Astrocyte of the spinal cord (primary cell): ENCODE results near the gene MED15.
"Not testable (repeated sequence)": the region's sequence is repeated elsewhere in the genome, so short reads cannot be mapped to it uniquely, and the experiment has no call there.

ENCODE experiments used
- DNase-seq: peaks from one replicate; pipeline ENCODE4 v3.0.0; 2011; ENCODE audit warnings: low read depth, low spot score
- H3K4me3 ChIP-seq: 2 replicates; pipeline ENCODE4 v1.5.1; 2011; ENCODE audit warnings: low read depth, mild to moderate bottlenecking, low read length, moderate library complexity
- in situ Hi-C: cut with HindIII; loops from 2 replicates; pipeline ENCODE4 v1.10.0; 2017; ENCODE audit warnings: low sequenced_read_pairs
- TF ChIP-seq, protein P1 (sequence below): IDR thresholded peaks from 2 replicates; pipeline ENCODE4 v1.5.1; 2012; ENCODE audit warnings: low read depth, mild to moderate bottlenecking, low read length, inconsistent platforms

MED15 gene

DNA sequence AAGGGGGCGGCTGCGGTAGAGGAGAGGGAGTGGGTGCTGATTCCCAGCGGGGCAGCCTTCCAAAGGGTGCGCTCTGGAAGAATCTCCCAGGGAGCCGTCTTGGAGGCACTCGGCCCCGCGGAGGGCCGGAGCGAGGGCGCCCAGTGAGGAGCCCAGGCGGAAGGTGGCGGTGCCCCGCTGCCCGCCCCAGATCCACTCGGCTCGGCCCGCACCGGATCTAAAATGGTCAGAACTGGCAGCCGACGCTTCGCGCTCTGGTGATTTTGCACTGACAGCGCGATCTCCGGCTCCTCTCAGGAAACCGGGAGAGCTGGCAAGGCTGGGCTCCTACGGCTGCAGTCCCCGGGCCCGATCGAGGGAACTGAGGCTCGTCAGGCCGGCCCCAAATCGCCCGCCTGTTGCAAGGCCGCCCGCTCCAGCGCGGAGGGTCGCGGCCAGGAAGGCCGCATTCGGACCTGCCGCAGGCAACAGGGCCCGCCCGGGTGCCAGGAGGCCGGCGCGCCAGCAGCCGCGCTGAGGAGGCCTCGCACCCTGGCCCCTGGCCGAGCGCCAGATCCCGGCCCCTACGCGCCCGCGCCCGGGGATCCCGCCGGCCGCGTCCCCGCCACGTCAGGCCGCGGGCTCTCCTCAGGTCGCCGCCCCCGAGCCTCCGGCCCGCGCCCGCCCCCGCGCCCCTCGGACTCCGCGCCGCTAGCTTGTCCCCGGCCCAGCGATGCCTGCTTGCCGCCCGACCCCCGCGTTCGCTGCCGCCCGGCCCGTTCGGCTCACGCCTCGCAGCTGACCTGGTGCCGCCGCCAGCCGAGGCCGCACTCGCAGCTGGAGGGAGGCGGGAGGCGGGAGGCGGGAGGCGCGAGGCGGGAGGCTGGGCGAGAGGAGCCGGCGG is 12.2 kb upstream of the MED15 start, which contains the start of gene KLHL22:
KLHL22 (minus strand) TSS at position 818 of the 883 bp plus-strand sequence. CDS start 6,584 bp downstream, outside the sequence.
- in situ Hi-C loops = no loop called here
- peak within 1 kb of the TSS; percentile 66 for H3K4me3 ChIP-seq
- TF ChIP-seq, protein P1, sequence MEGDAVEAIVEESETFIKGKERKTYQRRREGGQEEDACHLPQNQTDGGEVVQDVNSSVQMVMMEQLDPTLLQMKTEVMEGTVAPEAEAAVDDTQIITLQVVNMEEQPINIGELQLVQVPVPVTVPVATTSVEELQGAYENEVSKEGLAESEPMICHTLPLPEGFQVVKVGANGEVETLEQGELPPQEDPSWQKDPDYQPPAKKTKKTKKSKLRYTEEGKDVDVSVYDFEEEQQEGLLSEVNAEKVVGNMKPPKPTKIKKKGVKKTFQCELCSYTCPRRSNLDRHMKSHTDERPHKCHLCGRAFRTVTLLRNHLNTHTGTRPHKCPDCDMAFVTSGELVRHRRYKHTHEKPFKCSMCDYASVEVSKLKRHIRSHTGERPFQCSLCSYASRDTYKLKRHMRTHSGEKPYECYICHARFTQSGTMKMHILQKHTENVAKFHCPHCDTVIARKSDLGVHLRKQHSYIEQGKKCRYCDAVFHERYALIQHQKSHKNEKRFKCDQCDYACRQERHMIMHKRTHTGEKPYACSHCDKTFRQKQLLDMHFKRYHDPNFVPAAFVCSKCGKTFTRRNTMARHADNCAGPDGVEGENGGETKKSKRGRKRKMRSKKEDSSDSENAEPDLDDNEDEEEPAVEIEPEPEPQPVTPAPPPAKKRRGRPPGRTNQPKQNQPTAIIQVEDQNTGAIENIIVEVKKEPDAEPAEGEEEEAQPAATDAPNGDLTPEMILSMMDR = no peak
- DNase-seq = peak; percentile 53

DNA sequence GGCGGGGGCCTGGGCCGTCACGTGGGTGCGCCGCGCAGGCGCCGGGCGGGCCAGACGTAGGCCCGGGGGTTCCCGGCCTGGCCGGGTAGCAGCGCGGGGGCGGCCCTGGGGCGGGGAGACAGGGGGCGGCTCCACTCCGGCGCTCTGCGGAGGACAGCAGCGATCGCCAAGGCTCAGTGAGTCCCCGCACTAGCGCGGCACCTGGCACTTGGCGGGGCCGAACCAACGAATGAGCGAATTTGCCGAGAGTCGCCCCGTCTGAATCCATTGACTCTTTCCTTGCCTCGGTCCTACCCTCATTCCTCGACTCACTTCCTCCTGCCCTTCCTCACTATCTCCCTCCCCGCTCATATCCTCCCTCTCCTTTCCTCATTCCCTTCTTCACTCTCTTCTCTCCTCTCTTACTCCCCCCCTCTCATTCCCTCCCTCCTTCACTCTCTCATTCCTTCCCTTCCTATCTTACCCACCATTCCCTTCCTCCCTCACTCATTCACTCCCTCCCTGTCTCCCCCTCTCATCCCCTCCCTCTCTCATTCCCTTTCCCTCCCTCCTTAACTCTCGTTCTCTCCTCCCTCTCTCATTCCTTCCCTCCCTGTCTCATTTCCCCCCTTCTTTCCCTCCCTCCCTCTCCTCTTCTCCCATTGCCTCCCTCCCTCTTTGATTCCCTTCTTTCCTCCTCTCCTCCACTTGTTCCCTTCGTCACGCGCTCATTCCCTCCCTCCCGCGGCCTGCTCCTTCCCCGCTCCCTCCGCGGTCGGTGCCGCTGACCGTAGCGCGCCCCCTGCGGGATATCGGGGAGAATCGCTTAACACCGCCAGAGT is 11.3 kb upstream of the MED15 start:
- TF ChIP-seq, protein P1 = peak; percentile 93
- in situ Hi-C loops = no loop called here
- peak overlapping the region; percentile 66 for H3K4me3 ChIP-seq
- DNase-seq = peak; percentile 87

DNA sequence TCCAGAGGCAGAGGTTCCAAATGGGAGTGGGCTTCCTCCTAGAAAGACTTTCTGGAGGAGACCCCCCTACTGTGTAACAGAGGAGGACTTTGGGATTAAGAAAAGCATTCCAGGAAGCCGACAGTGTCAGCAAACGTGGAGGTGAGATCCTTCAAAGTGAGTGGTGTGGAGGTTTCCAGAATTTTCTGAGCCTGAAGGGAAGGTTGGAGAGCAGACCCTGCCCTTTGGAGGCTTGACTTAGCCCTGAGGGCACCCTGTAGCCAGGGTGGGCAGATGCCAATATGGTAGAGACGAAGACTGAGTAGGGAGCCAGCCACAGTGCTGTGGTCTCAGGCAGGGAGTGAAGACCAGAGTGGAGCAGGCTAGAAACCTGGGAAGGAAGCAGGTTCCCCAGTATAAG is 10.0 kb upstream of the MED15 start:
- no peak overlapping the region for H3K4me3 ChIP-seq
- TF ChIP-seq, protein P1 = no peak
- in situ Hi-C loops = no loop called here
- no peak for DNase-seq

DNA sequence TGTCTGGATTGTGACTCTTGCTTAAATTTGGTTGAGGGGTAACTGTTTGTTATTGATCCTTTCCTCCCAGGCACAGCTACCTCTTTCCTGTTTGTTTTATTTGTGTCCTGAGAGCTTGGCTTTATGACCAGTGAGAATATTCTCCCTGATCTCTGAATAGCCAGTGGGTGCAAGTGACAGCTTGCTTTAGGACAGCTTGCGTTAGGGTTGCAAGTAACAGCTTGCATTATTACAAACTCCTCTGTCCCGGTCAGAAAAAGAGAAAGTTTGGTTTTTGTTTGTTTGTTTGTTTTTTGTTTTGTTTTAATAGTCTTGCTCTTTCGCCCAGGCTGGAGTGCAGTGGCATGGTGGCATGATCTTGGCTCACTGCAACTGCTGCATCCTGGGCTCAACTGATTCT is 8.5 kb upstream of the MED15 start:
- no peak overlapping the region for H3K4me3 ChIP-seq
- in situ Hi-C loops = no loop called here
- no peak for DNase-seq
- TF ChIP-seq, protein P1 = no peak

DNA sequence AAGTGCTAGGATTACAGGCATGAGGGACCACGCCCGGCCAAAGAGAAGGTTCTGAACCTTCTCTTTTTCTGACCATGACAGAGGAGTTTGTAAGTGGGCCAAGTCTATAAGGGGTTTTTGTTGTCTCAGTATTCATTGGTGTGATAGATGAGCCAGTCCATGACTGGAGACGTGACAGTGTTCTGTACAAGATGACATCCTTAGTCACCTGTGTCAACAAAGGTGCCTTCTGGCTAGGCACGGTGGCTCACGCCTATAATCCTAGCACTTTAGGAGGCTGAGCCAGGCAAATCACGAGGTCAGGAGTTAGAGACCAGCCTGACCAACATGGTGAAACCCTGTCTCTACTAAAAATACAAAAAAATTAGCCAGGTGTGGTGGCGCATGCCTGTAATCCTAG is 7.6 kb upstream of the MED15 start:
- H3K4me3 ChIP-seq = no peak overlapping the region
- TF ChIP-seq, protein P1 = no peak
- in situ Hi-C loops = no loop called here

DNA sequence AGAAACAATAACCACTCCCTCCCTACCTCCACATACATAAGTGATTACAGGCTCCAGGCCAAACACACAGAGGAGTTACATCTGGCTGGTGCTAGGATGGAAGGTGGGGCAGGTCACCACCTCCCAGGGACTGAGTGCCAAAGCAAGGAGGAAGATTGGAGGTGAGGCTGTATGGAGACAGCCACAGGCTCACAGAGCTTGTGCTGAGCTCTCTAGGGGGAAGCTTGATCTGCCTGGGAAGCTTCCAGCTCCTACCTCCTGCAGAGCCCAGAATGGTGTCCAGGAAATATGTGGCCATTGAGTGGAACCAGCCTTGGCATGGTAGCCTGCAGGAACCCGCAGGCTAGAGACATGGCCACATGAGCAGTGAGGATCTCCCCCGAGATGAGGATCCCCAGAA is 3.6 kb upstream of the MED15 start:
- H3K4me3 ChIP-seq = no peak overlapping the region
- DNase-seq = peak; percentile 29
- TF ChIP-seq, protein P1 = no peak
- in situ Hi-C loops = no loop called here

More for the DNA sequence above, 7.6 kb upstream of the MED15 start:
- DNase-seq = no peak

DNA sequence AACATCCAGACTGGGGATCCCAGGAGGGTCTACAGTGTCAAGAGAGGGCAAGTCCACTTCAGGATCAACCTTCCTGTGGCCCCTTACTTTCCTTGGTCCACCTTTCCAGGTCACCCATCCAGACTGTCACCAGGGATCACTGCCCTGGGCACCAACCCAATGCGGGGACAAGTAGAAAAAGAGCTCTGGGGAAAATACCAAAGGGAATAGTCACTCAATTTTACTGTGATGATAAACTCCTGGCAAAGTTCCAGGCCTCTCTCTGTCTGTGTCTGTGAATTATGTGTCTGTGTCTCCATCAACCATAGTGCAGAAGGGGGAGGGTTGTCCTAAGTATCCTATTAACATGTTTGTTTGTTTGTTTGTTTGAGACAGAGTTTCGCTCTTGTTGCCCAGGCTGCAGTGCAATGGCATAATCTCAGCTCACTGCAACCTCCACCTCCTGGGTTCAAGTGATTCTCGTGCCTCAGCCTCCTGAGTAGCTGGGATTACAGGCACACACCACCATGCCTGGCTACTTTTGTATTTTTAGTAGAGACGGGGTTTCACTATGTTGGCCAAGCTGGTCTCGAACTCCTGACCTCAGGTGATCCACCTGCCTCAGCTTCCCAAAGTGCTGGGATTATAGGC is 3.0 kb upstream of the MED15 start:
- H3K4me3 ChIP-seq, in situ Hi-C loops: not testable (repeated sequence)
- peak; percentile 62 for DNase-seq
